ENCODE results near the gene TTC9C.

- TF ChIP-seq CTCF (IDR thresholded peaks at IDR 0.05) (peak; percentile 11), EZH2phosphoT487 (IDR thresholded peaks at IDR 0.05) (no peak)
Measured at GRCh38 chr11:62726915-62727164, 1.4 kb upstream of the TTC9C start.

All from neural progenitor cell (in vitro differentiated cells).